GM12878 (cell line): ENCODE data around the gene MDH1. TPM values are rescaled to one million over a fixed set of nuclear protein-coding genes. Genes with fewer than 3 reads are reported as not detected.

Source experiments
- ATAC-seq: fragments of 200-7000 bp; cut with Tn5 transposase; 3 replicates; pipeline ENCODE4 v1.9.1; 2020; ENCODE audit warnings: mild to moderate bottlenecking, moderate library complexity
- BruUV-seq: library from RNA; stranded (reverse); fragments of 400-500 nt; replicated peaks from 2 replicates; lab custom pipeline; 2021; lab: Mats Ljungman, UMichigan
- CTCF ChIA-PET: fragments of 300-600 bp; sonication (Branson Sonifier 250); formaldehyde crosslinking; extraction: SDS; loops from one replicate; lab custom pipeline; 2021; ENCODE audit warnings: inconsistent platforms; lab: Yijun Ruan, JAX
- POLR2A ChIA-PET: fragments of 350-600 bp; formaldehyde crosslinking; extraction: SDS; loops from one replicate; lab custom pipeline; 2021; ENCODE audit warnings: inconsistent platforms; lab: Charles Lee
- RAD21 ChIA-PET: fragments of 300-600 bp; sonication (Branson Sonifier 250); formaldehyde crosslinking; loops from one replicate; lab custom pipeline; 2023; ENCODE audit warnings: antibody characterized with exemption; ENCODE audit not compliant: unreplicated experiment; lab: Charles Lee
- SMC1A ChIA-PET: fragments of 300-600 bp; sonication (Branson Sonifier 250); formaldehyde crosslinking; loops from one replicate; lab custom pipeline; 2023; ENCODE audit not compliant: unreplicated experiment, uncharacterized antibody; lab: Charles Lee
- DNase-seq: peaks from one replicate; pipeline ENCODE4 v3.0.0-alpha.2; 2011; ENCODE audit warnings: low read depth, low spot score
- FAIRE-seq: peaks from 3 replicates; lab custom pipeline; 2011; peaks lifted over from hg19 to GRCh38; lab: Jason Lieb, UNC
- H2AFZ ChIP-seq: 2 replicates; pipeline ENCODE4 v1.6.0; 2011; ENCODE audit warnings: low read depth, low read length, control low read depth; ENCODE audit not compliant: control insufficient read depth
- H3K27ac ChIP-seq: 2 replicates; pipeline ENCODE4 v1.5.1; 2011; ENCODE audit warnings: control low read depth; ENCODE audit not compliant: control insufficient read depth, insufficient read depth
- H3K27me3 ChIP-seq, 2 experiments: replicated peaks in 1 of 2; 2 replicates each; pipeline versions ENCODE4 v1.6.0 to v1.6.1; 2011; ENCODE audit warnings: low read length in 1 of 2; ENCODE audit not compliant: control insufficient read depth in 2 of 2, insufficient read depth in 2 of 2
- H3K36me3 ChIP-seq, 2 experiments: 2 replicates each; pipeline ENCODE4 v1.5.1; 2011; ENCODE audit warnings: low read length in 1 of 2; ENCODE audit not compliant: control insufficient read depth in 2 of 2, insufficient read depth in 2 of 2
- H3K4me1 ChIP-seq: 2 replicates; pipeline ENCODE4 v1.6.1; 2011; ENCODE audit warnings: mild to moderate bottlenecking, low read length, moderate library complexity, mixed read lengths; ENCODE audit not compliant: control insufficient read depth, insufficient read depth
- H3K4me2 ChIP-seq: 2 replicates; pipeline ENCODE4 v1.6.0; 2011; ENCODE audit warnings: control low read depth; ENCODE audit not compliant: control insufficient read depth, insufficient read depth
- H3K4me3 ChIP-seq: fragments of 200-600 bp; sonication (generic); 2 replicates; pipeline ENCODE4 v1.5.1; 2016
- H3K79me2 ChIP-seq: 2 replicates; pipeline ENCODE4 v1.6.0; 2011; ENCODE audit warnings: low read length; ENCODE audit not compliant: control insufficient read depth, insufficient read depth
- H3K9ac ChIP-seq: 2 replicates; pipeline ENCODE4 v1.8.0; 2011; ENCODE audit warnings: low read length, control low read depth, mixed read lengths; ENCODE audit not compliant: control insufficient read depth, insufficient read depth
- H3K9me3 ChIP-seq: replicated peaks from 3 replicates; pipeline ENCODE4 v1.5.1; 2011; ENCODE audit warnings: mild to moderate bottlenecking, low read length; ENCODE audit not compliant: control insufficient read depth, insufficient read depth
- H4K20me1 ChIP-seq: 2 replicates; pipeline ENCODE4 v1.6.0; 2011; ENCODE audit not compliant: control insufficient read depth, insufficient read depth
- ATF7 ChIP-seq: fragments of 450-650 bp; IDR thresholded peaks from 2 replicates; pipeline ENCODE4 v1.6.1; 2016; ENCODE audit warnings: low read depth, mild to moderate bottlenecking
- BRCA1 ChIP-seq: IDR thresholded peaks from 2 replicates; pipeline ENCODE4 v1.6.1; 2011; ENCODE audit warnings: low read depth, low read length, improper control_type of control experiment
- CBX3 ChIP-seq: fragments of 200-600 bp; sonication (generic); IDR thresholded peaks from 2 replicates; pipeline ENCODE4 v1.6.1; 2016; ENCODE audit warnings: low read depth, borderline replicate concordance
- CBX5 ChIP-seq: sonication (generic); IDR thresholded peaks from 2 replicates; pipeline ENCODE4 v1.6.1; 2016; ENCODE audit warnings: low read depth, moderate library complexity, mild to moderate bottlenecking, inconsistent platforms
- CREM ChIP-seq: IDR thresholded peaks from 2 replicates; pipeline ENCODE4 v1.6.1; 2014; ENCODE audit warnings: antibody characterized with exemption, low read depth
- CTCF ChIP-seq, 3 experiments: IDR thresholded peaks in 2 of 3; conservative IDR thresholded peaks in 1 of 3; 2 replicates each; pipeline ENCODE4 v1.5.1; 2011; ENCODE audit warnings: low read depth in 3 of 3, low read length in 3 of 3, mild to moderate bottlenecking in 3 of 3, control low read depth in 2 of 3, moderate library complexity in 2 of 3, inconsistent platforms in 1 of 3, mixed read lengths in 1 of 3; ENCODE audit not compliant: control insufficient read depth in 2 of 3, insufficient read depth in 1 of 3; ENCODE audit errors: extremely low read depth in 1 of 3
- LARP7 ChIP-seq: fragments of 450-650 bp; IDR thresholded peaks from 2 replicates; pipeline ENCODE4 v1.6.1; 2017; ENCODE audit warnings: mild to moderate bottlenecking
- MEF2A ChIP-seq: IDR thresholded peaks from 2 replicates; pipeline ENCODE4 v1.6.1; 2011; ENCODE audit warnings: low read depth, mild to moderate bottlenecking, low read length, moderate library complexity; ENCODE audit not compliant: insufficient read depth
- MXI1 ChIP-seq: fragments of 150-350 bp; IDR thresholded peaks from 2 replicates; pipeline ENCODE4 v1.6.1; 2011; ENCODE audit warnings: low read depth, mild to moderate bottlenecking, inconsistent platforms, low read length, improper control_type of control experiment
- SUZ12 ChIP-seq: fragments of 200-600 bp; sonication (generic); IDR thresholded peaks from one replicate; pipeline ENCODE4 v1.6.1; 2018; ENCODE audit warnings: antibody characterized with exemption, mild to moderate bottlenecking; ENCODE audit not compliant: unreplicated experiment
- YY1 ChIP-seq: IDR thresholded peaks from 2 replicates; pipeline ENCODE4 v1.6.1; 2011; ENCODE audit warnings: low read depth, mild to moderate bottlenecking, low read length
- ZBED1 ChIP-seq: IDR thresholded peaks from 2 replicates; pipeline ENCODE4 v1.6.1; 2016; ENCODE audit warnings: borderline replicate concordance
- ZNF24 ChIP-seq: fragments of 450-650 bp; IDR thresholded peaks from 2 replicates; pipeline ENCODE4 v1.6.1; 2017; ENCODE audit warnings: antibody characterized with exemption, mild to moderate bottlenecking
- WGBS: methylation state at CpG from one replicate; pipeline ENCODE4 v1.1.6; 2016; ENCODE audit warnings: low lambda C conversion rate; ENCODE audit not compliant: insufficient replicate concordance, insufficient coverage; ENCODE audit errors: missing lambda C conversion rate; 5-methylcytosine and 5-hydroxymethylcytosine counted together
- in situ Hi-C: fragments of 300-500 bp; cut with MboI; formaldehyde crosslinking; loops from 9 replicates; pipeline ENCODE4 v1.14.3; 2018; ENCODE audit warnings: mixed read lengths
- intact Hi-C: fragments of 100-400 bp; cut with micrococcal nuclease; formaldehyde crosslinking; loops from one replicate; pipeline ENCODE4 v1.14.2; 2022; ENCODE audit not compliant: unreplicated experiment
- polyA plus RNA-seq, 11 experiments: library from polyadenylated mRNA; depleted of rRNA in 4 of 11; unstranded in 6 of 11; stranded (reverse) in 5 of 11; fragments of >200 nt; fragmentation: Nextera tagmentation in 4 of 11; fragmentation: Illumina TruSeq in 1 of 11; extraction: Ambion mirVana in 4 of 11; extraction: Trizol in 1 of 11; gene quantifications; 1 replicate in 1 of 11; 2 replicates in 10 of 11; pipeline versions ENCODE4 v1.2.1 to v1.2.3, GENCODE V29; 2011 to 2016; ENCODE audit warnings: inconsistent platforms in 2 of 11, missing spikeins in 2 of 11, low read depth in 1 of 11
- total RNA-seq, 4 experiments: library from RNA; depleted of rRNA in 3 of 4; stranded (reverse); fragments of >200 nt in 3 of 4; fragmentation: Illumina TruSeq in 1 of 4; extraction: Trizol in 1 of 4; gene quantifications; 2 replicates each; pipeline versions ENCODE4 v1.2.1 to v1.2.3, GENCODE V29; 2013 to 2021
- TF ChIP-seq, protein P1 (sequence below): IDR thresholded peaks from 2 replicates; pipeline ENCODE4 v1.6.1; 2011; ENCODE audit warnings: low read depth, mild to moderate bottlenecking, low read length, moderate library complexity, borderline replicate concordance; ENCODE audit errors: extremely low read depth

MDH1 gene
- total and polyA plus RNA-seq, 10 of the 15 experiments (the other 5 are each of a cell fraction or from before 2014, with no cell fraction given), result 254 to 1,581 (median 440) TPM

GRCh38 chr2:63627866-63628265 lies 39.1 kb downstream of the MDH1 start (continued):
- no peak for TF ChIP-seq CTCF (IDR thresholded peaks at IDR 0.05 in 2 of 3, conservative IDR thresholded peaks at IDR 0.05 in 1 of 3; ENCODE audit: control insufficient read depth in 2 of 3, extremely low read depth in 1 of 3, insufficient read depth in 1 of 3, low read depth in 3 of 3, low read length in 3 of 3)
- TF ChIP-seq ATF7, result no peak
- no peak for TF ChIP-seq CBX5
- no peak for TF ChIP-seq ZBED1
- TF ChIP-seq ZNF24, result no peak
- TF ChIP-seq BRCA1, result no peak
- TF ChIP-seq LARP7, result no peak
- no peak for TF ChIP-seq CBX3
- TF ChIP-seq YY1, result no peak
- no peak for TF ChIP-seq CREM
- TF ChIP-seq MXI1, result no peak
- TF ChIP-seq, protein P1, sequence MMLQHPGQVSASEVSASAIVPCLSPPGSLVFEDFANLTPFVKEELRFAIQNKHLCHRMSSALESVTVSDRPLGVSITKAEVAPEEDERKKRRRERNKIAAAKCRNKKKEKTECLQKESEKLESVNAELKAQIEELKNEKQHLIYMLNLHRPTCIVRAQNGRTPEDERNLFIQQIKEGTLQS, result no peak

DNA sequence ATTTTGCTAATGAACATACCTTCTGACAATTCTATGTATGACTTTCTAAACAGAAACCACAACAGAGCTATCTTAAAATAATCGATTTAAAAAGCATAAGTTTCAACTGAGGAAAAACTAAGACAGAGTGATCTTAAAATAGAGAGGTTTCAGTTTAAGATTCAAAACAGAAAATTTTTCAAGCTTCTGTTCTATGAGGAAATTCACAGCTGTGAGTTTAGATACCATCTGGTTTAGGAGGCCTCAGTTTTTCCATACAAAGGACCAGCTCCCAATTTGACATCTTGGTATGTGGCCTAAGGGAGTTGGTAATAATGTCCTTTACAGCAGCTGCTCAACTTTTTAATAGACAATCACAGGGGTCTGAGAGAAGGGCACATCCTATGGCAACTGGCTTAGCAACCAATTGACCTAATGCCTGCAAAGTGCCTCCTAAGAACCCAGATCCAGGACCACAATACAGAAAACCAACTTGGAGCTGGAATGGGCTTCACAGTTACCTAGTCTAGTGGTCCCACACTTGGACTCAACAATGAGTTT lies 39.7 kb downstream of the MDH1 start:
- SMC1A ChIA-PET, result interaction anchor here (0.9 kb wide), 1 partner anchor 71 kb away, joined by 3 read pairs; no protein-coding TSS in a partner anchor
- Histone ChIP-seq H3K4me3 (no peak overlapping the region), H3K79me2 (no peaks in the 10 kb centered on the region), H3K27ac (no peak overlapping the region), H3K4me2 (no peak overlapping the region), H3K9ac (no peak overlapping the region), H3K27me3 (no peaks in the 10 kb centered on the region), H4K20me1 (no peaks in the 10 kb centered on the region), H2AFZ (no peak overlapping the region), H3K36me3 (no peaks in the 10 kb centered on the region), H3K4me1 (peaks cover 3% of the 10 kb centered on the region; the same call in 1 of the 2 replicates), H3K9me3 (peaks cover 1% of the 10 kb centered on the region; the same call in 2 of the 3 replicates)
- POLR2A ChIA-PET, result interaction anchor here (0.6 kb wide), 1 partner anchor 1544 kb away, joined by 3 read pairs; no protein-coding TSS in a partner anchor
- FAIRE-seq (peak; percentile 62), DNase-seq (no peak), ATAC-seq (no peak)
- 30% methylated on average over 1 of the region's 1 CpG for WGBS
- RAD21 ChIA-PET, result no interaction called here
- BruUV-seq, result no TSS peak
- in situ Hi-C loops (no loop called here), intact Hi-C loops (no loop called here)
- CTCF ChIA-PET, result no interaction called here
- TF ChIP-seq SUZ12 (no peak), MEF2A (0 out of 2 replicates have a peak, but pooled peaks have one; percentile 35)
